ENCODE measurements around the gene ZNF207. TPM values are rescaled to one million over a fixed set of nuclear protein-coding genes. Genes with fewer than 3 reads are reported as not detected.
"Not testable (repeated sequence)": the region's sequence is repeated elsewhere in the genome, so short reads cannot be mapped to it uniquely, and the experiment has no call there.

Gene ZNF207
- total and polyA plus RNA-seq, 4 experiments from 2014 or later, result 158 to 298 (median 217) TPM

DNA sequence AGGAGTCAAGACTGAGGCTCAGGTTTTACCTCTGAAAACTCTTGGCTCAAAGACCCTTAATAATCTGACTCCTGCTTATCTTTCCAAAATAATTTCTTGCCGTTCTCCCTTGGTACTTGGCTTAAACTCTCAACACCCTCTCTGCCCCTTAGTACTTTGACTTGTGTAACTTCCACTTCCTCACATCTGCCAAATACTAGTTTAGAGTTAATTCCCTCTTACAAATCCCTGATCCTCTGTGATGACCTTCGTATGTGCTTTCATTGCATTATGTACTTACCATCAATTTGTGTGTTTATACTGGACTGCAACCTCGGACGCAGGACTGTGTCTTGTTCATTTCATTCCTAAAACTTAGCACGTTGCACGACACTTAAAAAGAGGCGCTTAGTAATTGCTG is 35.2 kb downstream of the ZNF207 start:
- peak overlapping the region in 2 of 7 donors; percentile 9 to 85 for H3K27ac Mint-ChIP-seq

DNA sequence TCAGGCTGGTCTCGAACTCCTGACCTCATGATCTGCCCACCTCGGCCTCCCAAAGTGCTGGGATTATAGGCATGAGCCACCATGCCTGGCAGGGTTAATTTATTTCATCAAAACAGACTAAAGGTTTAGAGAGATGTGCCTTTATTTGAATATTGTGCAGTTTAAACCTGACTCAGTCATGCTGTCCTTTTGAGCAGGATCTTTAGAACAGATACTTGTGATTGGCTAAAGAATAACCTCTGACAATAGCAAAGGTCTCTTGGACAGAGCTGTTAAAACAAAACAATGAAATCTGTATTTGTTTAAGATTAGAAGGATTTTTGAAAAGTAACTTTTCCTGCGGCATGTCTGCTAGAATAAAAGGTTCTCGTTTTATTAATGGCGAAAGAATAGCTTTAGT is 36.0 kb downstream of the ZNF207 start:
- Mint-ChIP-seq H3K27me3 (no peaks in the 10 kb centered on the region), H3K4me1 (peaks cover 0 to 6% (median 4%) of the 10 kb centered on the region in 4 donors), H3K36me3 (peaks cover 12 to 34% of the 10 kb centered on the region in 2 donors), H3K9me3 (no peaks in the 10 kb centered on the region), H3K27ac (peak overlapping the region in 1 of 7 donors; percentile 1), H3K4me3 (no peak overlapping the region)
- DNase-seq, result no peak
- no peaks in the 10 kb centered on the region for H3K9me3 ChIP-seq (ENCODE audit: control insufficient read depth in 1 of 2, low read length in 2 of 2)
- POLR2A ChIA-PET (ENCODE audit: partially characterized antibody), result interaction anchor here (0.6 to 1.4 kb wide), 3 partner anchors 12 to 59 kb away, joined by 3 to 4 read pairs (median 3); partner anchors contain the start of gene PSMD11
- intact Hi-C loops (cut with micrococcal nuclease), result no loop called here
- no peaks in the 10 kb centered on the region for H3K4me1 ChIP-seq (ENCODE audit: insufficient read depth, low read length)
- H3K27ac ChIP-seq (ENCODE audit: low read depth, low read length), result no peak overlapping the region
- CTCF ChIA-PET (ENCODE audit: partially characterized antibody), result no interaction called here
- H3K4me3 ChIP-seq (ENCODE audit: low read length in 2 of 2), result no peak overlapping the region
- no peaks in the 10 kb centered on the region for H3K27me3 ChIP-seq (ENCODE audit: insufficient read depth, low read length)
- peaks cover 9% of the 10 kb centered on the region for H3K36me3 ChIP-seq (ENCODE audit: insufficient read depth, low read length)

More for the DNA sequence above, 35.2 kb downstream of the ZNF207 start:
- no peaks in the 10 kb centered on the region for H3K9me3 ChIP-seq (ENCODE audit: control insufficient read depth in 1 of 2, low read length in 2 of 2)
- no peaks in the 10 kb centered on the region for H3K4me1 ChIP-seq (ENCODE audit: insufficient read depth, low read length)
- POLR2A ChIA-PET (ENCODE audit: partially characterized antibody), result interaction anchor here (0.6 to 1.4 kb wide), 2 partner anchors 14 to 21 kb away, joined by 3 to 7 read pairs; no protein-coding TSS in a partner anchor
- peaks cover 17 to 41% of the 10 kb centered on the region in 2 donors for H3K36me3 Mint-ChIP-seq
- intact Hi-C loops (cut with micrococcal nuclease), result no loop called here
- H3K27me3 Mint-ChIP-seq, result no peaks in the 10 kb centered on the region
- H3K4me1 Mint-ChIP-seq, result peaks cover 0 to 6% (median 4%) of the 10 kb centered on the region in 4 donors
- H3K36me3 ChIP-seq (ENCODE audit: insufficient read depth, low read length), result peaks cover 12% of the 10 kb centered on the region
- H3K4me3 Mint-ChIP-seq, result no peak overlapping the region
- H3K9me3 Mint-ChIP-seq, result no peaks in the 10 kb centered on the region
- CTCF ChIA-PET (ENCODE audit: partially characterized antibody), result no interaction called here
- no peaks in the 10 kb centered on the region for H3K27me3 ChIP-seq (ENCODE audit: insufficient read depth, low read length)
- H3K27ac ChIP-seq (ENCODE audit: low read depth, low read length), result no peak overlapping the region
- no peak for DNase-seq
- H3K4me3 ChIP-seq (ENCODE audit: low read length in 2 of 2), result no peak overlapping the region

DNA sequence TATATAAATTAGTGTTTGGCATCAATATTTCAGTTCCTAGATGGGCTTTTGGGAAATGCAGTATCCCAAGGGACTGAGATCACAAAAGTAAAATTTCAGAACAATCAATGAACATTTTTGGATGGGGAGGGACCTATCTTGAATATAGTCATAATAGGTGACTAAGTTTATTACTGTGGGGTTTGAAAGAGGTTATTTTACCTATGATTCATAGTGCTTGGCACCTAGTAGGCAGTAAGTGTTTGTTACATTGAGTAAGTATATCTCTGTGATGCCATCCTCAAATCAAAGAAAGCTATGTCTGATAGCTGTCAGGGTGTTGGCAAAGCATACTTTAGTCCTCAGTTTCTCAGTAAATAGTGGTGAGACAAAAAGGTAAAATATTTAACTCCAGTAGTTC is 36.9 kb downstream of the ZNF207 start:
- Histone ChIP-seq H3K4me3 (ENCODE audit: low read length in 2 of 2) (no peak overlapping the region), H3K27me3 (ENCODE audit: insufficient read depth, low read length) (no peaks in the 10 kb centered on the region), H3K36me3 (ENCODE audit: insufficient read depth, low read length) (peaks cover 6% of the 10 kb centered on the region), H3K27ac (ENCODE audit: low read depth, low read length) (no peak overlapping the region), H3K9me3 (ENCODE audit: control insufficient read depth in 1 of 2, low read length in 2 of 2) (no peaks in the 10 kb centered on the region), H3K4me1 (ENCODE audit: insufficient read depth, low read length) (no peaks in the 10 kb centered on the region)
- ChIA-PET POLR2A (ENCODE audit: partially characterized antibody) (interaction anchor here (1.4 kb wide), 1 partner anchor 58 kb away, joined by 4 read pairs; the partner anchor contains the start of gene PSMD11), CTCF (ENCODE audit: partially characterized antibody) (no interaction called here)
- Mint-ChIP-seq H3K36me3 (peaks cover 8 to 32% of the 10 kb centered on the region in 2 donors), H3K27me3 (no peaks in the 10 kb centered on the region), H3K4me3 (no peak overlapping the region), H3K4me1 (peaks cover 0 to 6% (median 4%) of the 10 kb centered on the region in 4 donors), H3K9me3 (no peaks in the 10 kb centered on the region), H3K27ac (peak overlapping the region in 1 of 7 donors; percentile 30)
- intact Hi-C loops (cut with micrococcal nuclease), result no loop called here
- no peak for DNase-seq

DNA sequence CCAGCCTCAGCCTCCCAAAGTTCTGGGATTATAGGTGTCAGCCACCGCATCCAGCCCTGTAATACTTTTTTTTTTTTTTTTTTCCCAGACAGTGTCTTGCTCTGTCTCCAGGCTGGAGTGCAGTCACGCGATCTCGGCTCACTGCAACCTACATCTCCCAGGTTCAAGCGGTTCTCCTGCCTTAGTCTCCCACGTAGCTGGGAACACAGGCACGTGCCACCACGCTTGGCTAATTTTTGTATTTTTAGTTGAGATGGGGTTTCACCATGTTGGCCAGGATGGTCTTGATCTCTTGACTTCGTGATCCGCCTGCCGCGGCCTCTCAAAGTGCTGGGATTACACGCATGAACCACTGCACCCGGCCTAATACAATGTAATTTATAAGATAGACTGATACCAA is 38.2 kb downstream of the ZNF207 start:
- Mint-ChIP-seq H3K27ac (peak overlapping the region in 1 of 7 donors; percentile 37), H3K36me3 (peaks cover 0 to 20% of the 10 kb centered on the region in 2 donors)
- H3K27ac ChIP-seq (ENCODE audit: low read depth, low read length); intact Hi-C loops (cut with micrococcal nuclease); H3K9me3 Mint-ChIP-seq; H3K4me3 Mint-ChIP-seq; H3K4me3 ChIP-seq (ENCODE audit: low read length in 2 of 2); H3K27me3 Mint-ChIP-seq; H3K9me3 ChIP-seq (ENCODE audit: control insufficient read depth in 1 of 2, low read length in 2 of 2); H3K4me1 Mint-ChIP-seq; H3K27me3 ChIP-seq (ENCODE audit: insufficient read depth, low read length); POLR2A ChIA-PET (ENCODE audit: partially characterized antibody); H3K36me3 ChIP-seq (ENCODE audit: insufficient read depth, low read length); H3K4me1 ChIP-seq (ENCODE audit: insufficient read depth, low read length); DNase-seq: not testable (repeated sequence)
- CTCF ChIA-PET (ENCODE audit: partially characterized antibody), result interaction anchor here (1.1 kb wide), 1 partner anchor 64 kb away, joined by 3 read pairs; no protein-coding TSS in a partner anchor

DNA sequence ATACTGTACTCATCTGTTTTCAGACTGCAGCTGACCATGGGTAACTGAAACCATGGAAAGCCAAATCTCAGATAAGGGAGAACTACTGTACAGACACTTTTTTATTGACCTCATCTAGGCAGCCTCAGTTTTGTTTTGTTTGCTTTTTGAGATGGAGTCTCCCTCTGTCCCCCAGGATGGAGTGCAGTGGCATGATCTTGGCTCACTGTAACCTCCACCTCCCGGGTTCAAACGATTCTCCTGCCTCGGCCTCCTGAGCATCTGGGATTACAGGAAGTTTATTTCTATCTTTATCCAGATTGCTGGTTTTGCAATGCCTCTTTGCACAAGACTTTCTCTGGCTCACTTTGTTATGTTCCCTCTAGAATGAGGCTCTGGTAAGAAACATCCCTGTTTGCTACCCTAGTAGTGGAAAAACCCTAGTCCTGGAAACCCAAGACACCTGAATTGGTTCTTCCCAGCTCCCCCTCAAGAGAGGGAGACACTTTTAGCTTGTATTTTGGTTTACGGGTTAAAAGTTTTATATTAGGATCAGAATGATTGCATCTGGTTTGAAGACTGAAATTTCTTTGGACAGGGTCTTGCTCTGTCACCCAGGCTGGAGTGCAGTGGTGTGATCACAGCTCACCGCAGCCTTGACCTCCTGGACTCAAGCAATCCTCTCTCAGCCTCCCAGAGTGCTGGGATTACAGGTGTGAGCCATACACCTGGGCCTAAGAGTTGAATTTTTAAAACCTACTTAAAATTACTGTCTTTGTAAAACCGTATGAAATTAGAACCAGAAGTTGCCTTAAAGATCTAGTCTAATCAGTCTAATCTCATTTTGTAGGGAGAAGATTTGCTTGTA is 38.9 kb downstream of the ZNF207 start:
- ChIA-PET POLR2A (ENCODE audit: partially characterized antibody) (no interaction called here), CTCF (ENCODE audit: partially characterized antibody) (interaction anchor here (1.1 kb wide), 1 partner anchor 65 kb away, joined by 3 read pairs; no protein-coding TSS in a partner anchor)
- Histone ChIP-seq H3K36me3 (ENCODE audit: insufficient read depth, low read length) (no peaks in the 10 kb centered on the region), H3K4me1 (ENCODE audit: insufficient read depth, low read length) (no peaks in the 10 kb centered on the region), H3K27ac (ENCODE audit: low read depth, low read length) (no peak overlapping the region), H3K9me3 (ENCODE audit: control insufficient read depth in 1 of 2, low read length in 2 of 2) (no peaks in the 10 kb centered on the region), H3K4me3 (ENCODE audit: low read length in 2 of 2) (no peak overlapping the region), H3K27me3 (ENCODE audit: insufficient read depth, low read length) (no peaks in the 10 kb centered on the region)
- intact Hi-C loops (cut with micrococcal nuclease), result no loop called here
- Mint-ChIP-seq H3K36me3 (peaks cover 4 to 17% of the 10 kb centered on the region in 2 donors), H3K27me3 (no peaks in the 10 kb centered on the region), H3K4me1 (peaks cover 0 to 4% (median 1%) of the 10 kb centered on the region in 4 donors), H3K9me3 (no peaks in the 10 kb centered on the region), H3K27ac (peak overlapping the region in 1 of 7 donors; percentile 29), H3K4me3 (no peak overlapping the region)
- no peak for DNase-seq

DNA sequence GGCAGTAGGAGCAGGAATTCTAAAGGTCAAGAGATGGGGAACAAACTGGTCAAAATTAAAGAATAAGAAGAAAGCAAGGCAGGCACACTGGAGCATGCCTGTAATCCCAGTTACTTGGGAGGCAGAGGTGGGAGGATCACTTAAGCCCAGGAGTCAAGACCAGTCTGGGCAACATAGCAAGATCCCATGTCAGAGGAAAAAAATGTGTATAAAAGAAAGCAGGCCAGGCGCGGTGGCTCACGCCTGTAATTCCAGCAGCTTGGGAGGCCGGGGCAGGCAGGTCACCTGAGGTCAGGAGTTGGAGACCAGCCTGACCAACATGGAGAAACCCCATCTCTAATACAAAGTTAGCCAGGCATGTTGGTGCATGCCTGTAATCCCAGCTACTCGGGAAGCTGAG is 43.9 kb downstream of the ZNF207 start:
- H3K9me3 Mint-ChIP-seq, result no peaks in the 10 kb centered on the region
- ChIA-PET CTCF (ENCODE audit: partially characterized antibody) (no interaction called here), POLR2A (ENCODE audit: partially characterized antibody) (interaction anchor here (1.4 kb wide), 1 partner anchor 51 kb away, joined by 5 read pairs; the partner anchor contains the start of gene PSMD11)
- no peaks in the 10 kb centered on the region for H3K27me3 Mint-ChIP-seq
- no peaks in the 10 kb centered on the region for H3K4me1 ChIP-seq (ENCODE audit: insufficient read depth, low read length)
- no peaks in the 10 kb centered on the region for H3K9me3 ChIP-seq (ENCODE audit: control insufficient read depth in 1 of 2, low read length in 2 of 2)
- H3K27me3 ChIP-seq (ENCODE audit: insufficient read depth, low read length), result no peaks in the 10 kb centered on the region
- H3K4me3 ChIP-seq (ENCODE audit: low read length in 2 of 2), result no peak overlapping the region
- peak overlapping the region in 2 of 7 donors; percentile 49 to 92 for H3K27ac Mint-ChIP-seq
- H3K4me1 Mint-ChIP-seq, result peaks cover 0 to 8% (median 6%) of the 10 kb centered on the region in 4 donors
- intact Hi-C loops (cut with micrococcal nuclease), result no loop called here
- no peaks in the 10 kb centered on the region for H3K36me3 ChIP-seq (ENCODE audit: insufficient read depth, low read length)
- H3K36me3 Mint-ChIP-seq, result peaks cover 5 to 9% of the 10 kb centered on the region in 2 donors
- no peak overlapping the region for H3K4me3 Mint-ChIP-seq
- H3K27ac ChIP-seq (ENCODE audit: low read depth, low read length), result no peak overlapping the region
- no peak for DNase-seq

DNA sequence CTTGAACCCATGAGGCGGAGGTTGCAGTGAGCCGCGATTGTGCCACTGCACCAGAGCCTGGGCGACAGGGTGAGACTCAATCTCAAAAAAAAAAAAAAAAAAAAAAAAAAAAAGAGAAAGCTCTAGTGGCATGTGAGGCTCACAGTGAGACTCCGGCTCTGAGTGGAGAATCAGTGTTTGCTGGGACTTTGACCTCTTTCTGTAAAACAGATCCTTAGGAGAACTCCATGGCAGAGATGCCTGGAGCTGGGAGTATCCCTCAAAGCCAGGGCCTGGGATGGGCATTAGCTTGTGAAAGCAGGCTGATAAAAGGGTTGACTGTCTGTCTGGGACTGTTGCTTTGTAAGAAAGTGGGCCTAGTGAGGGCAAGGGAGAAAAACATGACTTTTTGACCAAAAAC is 46.4 kb downstream of the ZNF207 start:
- no peaks in the 10 kb centered on the region for H3K9me3 Mint-ChIP-seq
- peak overlapping the region in 2 of 7 donors; percentile 0 to 18 for H3K27ac Mint-ChIP-seq
- peaks cover 4 to 9% of the 10 kb centered on the region in 2 donors for H3K36me3 Mint-ChIP-seq
- no peaks in the 10 kb centered on the region for H3K36me3 ChIP-seq (ENCODE audit: insufficient read depth, low read length)
- DNase-seq, result no peak
- intact Hi-C loops (cut with micrococcal nuclease), result no loop called here
- H3K4me3 ChIP-seq (ENCODE audit: low read length in 2 of 2), result no peak overlapping the region
- H3K4me1 Mint-ChIP-seq, result peaks cover 0 to 9% (median 6%) of the 10 kb centered on the region in 4 donors
- no peaks in the 10 kb centered on the region for H3K9me3 ChIP-seq (ENCODE audit: control insufficient read depth in 1 of 2, low read length in 2 of 2)
- H3K27me3 Mint-ChIP-seq, result no peaks in the 10 kb centered on the region
- H3K4me3 Mint-ChIP-seq, result no peak overlapping the region
- CTCF ChIA-PET (ENCODE audit: partially characterized antibody), result interaction anchor here (1.1 kb wide), 1 partner anchor 24 kb away, joined by 3 read pairs; no protein-coding TSS in a partner anchor
- no peak overlapping the region for H3K27ac ChIP-seq (ENCODE audit: low read depth, low read length)
- POLR2A ChIA-PET (ENCODE audit: partially characterized antibody), result no interaction called here
- H3K27me3 ChIP-seq (ENCODE audit: insufficient read depth, low read length), result no peaks in the 10 kb centered on the region
- H3K4me1 ChIP-seq (ENCODE audit: insufficient read depth, low read length), result no peaks in the 10 kb centered on the region

Data from CD4-positive, alpha-beta memory T cell (primary cell).